HG02571 (cell line): ENCODE results near the gene SEMA3D.

Source experiments
- ATAC-seq: cut with Tn5 transposase; IDR thresholded peaks from one replicate; pipeline ENCODE4 v1.9.1; 2021; ENCODE audit warnings: mild to moderate bottlenecking, moderate library complexity; ENCODE audit not compliant: unreplicated experiment

SEMA3D gene

GRCh38 chr7:85039196-85039923 is 147.5 kb downstream of the SEMA3D start:
- peak; percentile 88 for ATAC-seq

- no peak for ATAC-seq
Observed at GRCh38 chr7:85038466-85038865, 148.4 kb downstream of the SEMA3D start.

- ATAC-seq, result no peak
Observed at GRCh38 chr7:85033263-85033662, 153.6 kb downstream of the SEMA3D start.

GRCh38 chr7:85031475-85031874 is 155.4 kb downstream of the SEMA3D start:
- no peak for ATAC-seq

DNA sequence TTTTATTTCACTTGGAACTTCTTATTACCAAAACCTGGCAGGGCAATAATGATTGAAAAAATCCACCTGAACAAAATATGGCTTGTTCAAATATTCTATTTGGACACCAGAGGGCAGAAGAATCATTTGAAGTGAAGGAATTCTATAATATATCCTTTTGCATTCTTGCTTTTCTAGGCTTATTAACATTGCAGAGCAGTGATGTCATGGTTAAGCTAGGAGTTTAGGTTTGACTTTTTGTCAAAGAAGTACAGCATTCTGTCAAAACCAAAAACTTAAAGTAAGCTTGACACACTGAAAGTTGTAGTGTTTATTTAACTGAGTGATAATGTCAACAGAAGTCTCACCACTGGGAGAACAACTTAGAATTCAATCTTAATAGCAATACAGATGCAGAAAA is 156.0 kb downstream of the SEMA3D start:
- ATAC-seq, result no peak

DNA sequence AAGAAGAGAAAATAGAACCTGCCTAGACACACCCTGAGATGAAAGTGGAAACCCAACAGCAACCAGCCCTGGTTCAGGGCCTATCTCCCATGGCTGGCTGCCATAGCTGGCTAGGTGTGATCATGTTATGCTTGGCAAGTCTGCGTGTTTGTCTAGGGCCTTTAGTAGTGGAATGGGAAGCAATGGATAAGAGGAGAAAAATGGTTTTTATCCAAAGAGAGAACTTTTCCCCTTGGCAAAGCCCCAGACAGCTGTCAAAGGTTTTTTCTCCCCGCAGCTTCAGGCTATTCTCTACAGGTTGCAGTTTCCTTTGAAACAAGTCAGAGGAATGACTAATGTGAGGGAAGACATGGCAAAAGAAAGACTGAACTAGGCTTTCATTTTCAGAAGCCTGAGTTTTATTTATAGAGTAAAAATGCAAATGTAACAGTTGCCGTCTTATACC is 161.5 kb downstream of the SEMA3D start:
- peak; percentile 79 for ATAC-seq

- ATAC-seq, result no peak
Observed at GRCh38 chr7:85023916-85024315, 162.9 kb downstream of the SEMA3D start.

DNA sequence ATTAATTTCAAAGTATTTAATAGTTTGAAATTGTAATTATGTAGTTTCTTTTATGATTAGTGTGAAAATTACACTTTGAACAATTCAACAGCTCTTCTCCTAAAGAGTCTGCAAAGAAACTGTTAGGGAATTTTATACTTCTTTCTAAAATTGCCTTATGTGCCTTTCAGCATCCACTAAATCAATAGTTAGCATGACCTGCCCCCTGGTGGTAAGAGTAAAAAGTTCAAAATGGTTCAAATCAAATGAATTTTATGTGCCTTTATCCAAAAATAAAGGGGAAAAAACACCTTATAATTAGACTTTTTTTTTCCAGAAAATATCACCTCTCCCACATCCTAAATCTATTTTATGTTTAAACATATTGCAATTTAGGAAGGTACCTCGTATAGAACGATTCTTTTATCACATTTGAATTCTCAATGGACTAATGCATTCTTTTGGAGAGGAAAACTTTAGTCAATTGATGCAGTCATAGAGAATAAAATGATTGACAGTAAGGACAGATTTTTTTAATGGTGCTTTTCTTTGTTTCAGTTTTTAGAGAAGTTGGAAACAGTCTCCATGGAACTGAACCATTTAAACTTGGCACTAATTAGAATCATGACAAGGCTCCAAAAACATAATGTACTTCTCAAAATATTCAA is 163.7 kb downstream of the SEMA3D start:
- no peak for ATAC-seq

GRCh38 chr7:85022064-85022697 is 164.7 kb downstream of the SEMA3D start:
- ATAC-seq, result no peak

DNA sequence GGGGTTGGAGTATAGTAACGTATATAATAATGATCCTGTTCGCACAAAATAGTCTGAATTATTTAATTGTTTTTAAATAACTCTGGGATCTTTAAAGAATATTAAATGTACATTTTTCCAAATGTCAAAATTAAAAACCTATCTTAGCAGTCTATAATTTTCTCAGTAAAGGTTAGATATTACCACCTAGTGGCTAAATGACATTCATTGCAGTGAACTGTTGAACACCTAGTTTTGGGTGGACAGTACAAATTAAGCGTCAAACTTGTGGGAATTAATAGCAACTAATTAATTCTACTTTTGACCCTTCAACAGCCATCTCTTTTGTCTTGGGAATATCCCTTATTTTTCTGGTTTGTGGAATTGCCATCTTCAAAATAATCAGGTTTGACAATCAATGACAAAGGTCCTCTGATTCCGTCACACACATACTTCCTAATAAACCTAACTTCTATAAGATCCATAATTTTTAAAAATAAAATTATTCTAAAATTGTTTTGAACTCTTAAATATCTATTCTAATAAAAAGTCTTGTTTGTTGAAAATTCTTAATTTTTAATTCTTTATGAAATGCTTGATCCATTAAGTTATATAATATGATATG is 165.7 kb downstream of the SEMA3D start:
- ATAC-seq, result no peak

DNA sequence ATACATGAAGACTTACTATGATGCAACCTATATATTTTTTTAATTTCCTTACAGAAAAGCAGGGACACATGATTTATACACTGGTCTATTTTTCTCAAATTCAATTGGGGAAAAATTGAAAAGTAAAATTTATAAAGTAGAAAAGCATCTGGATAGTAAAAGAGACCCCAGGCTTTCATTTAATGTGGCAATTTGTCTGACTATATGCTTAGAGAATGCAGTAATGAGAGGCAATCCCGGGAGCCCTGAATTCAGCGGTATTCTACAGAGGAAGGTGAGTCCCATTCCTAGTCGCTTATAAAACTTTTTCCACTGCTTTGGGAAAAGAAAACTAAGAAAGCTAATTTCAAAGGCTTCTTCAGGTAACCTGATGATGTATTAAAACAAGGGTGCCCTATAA is 167.1 kb downstream of the SEMA3D start:
- no peak for ATAC-seq

GRCh38 chr7:85019176-85019575 is 167.7 kb downstream of the SEMA3D start:
- no peak for ATAC-seq

GRCh38 chr7:85018498-85018897 is 168.4 kb downstream of the SEMA3D start:
- no peak for ATAC-seq

DNA sequence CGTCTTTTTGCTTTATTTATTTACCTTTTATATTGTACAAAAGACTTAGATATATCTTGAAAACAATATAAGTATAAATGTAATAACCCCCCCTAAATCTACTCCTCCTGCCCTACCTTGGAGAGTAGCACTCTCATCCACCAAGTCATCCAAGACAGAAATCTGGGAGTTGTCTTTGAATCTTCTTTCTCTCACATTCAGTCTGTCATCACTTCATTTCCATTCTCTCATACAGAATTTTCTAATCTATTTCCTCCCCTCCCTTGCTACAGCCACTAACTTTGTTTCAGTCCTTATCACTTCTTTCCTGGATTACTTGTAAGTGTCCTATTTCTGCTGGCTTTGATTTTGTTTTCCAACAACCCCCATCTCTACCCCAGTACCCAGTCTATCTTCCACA is 170.6 kb downstream of the SEMA3D start:
- no peak for ATAC-seq

- ATAC-seq, result no peak
Observed at GRCh38 chr7:85014936-85015660, 171.8 kb downstream of the SEMA3D start.

DNA sequence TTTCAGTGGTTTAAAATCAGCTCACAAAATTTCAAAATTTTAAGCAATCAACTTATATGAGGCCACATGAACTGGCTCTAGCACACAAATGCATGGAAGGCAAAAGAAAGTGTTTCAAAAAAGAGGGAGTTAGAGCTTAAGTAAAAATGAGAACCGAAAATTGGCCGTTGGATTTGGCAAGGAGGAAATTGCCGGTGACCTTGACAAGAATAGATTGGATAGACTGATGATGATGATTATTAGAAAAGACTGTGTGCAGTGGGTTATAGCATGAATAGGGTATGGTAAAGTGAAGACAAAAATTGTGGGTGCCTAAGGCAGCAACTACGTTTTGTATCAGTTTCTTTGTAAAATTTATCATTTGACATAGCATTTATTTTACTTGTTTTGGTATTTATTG is 175.7 kb downstream of the SEMA3D start:
- no peak for ATAC-seq

DNA sequence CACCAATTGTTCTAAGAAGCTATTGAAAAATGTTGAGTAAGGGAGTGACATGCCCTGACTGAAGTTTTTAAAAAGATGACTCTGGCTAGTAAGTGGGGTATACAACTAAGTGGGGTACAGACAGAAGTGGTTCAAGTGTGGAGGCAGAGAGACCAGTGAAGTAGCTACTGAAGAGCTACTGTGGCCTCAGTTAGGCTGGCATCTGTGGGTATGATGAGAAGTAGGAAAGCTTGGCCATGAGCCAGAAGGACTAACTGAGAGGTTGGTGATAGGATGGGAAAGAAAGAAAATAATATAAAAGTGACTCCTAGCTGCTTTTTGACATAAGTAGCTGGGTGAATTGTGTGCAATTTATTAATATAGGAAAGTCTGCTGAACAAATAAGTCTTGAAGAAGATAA is 176.6 kb downstream of the SEMA3D start:
- ATAC-seq, result no peak

GRCh38 chr7:85006754-85007153 is 180.1 kb downstream of the SEMA3D start:
- no peak for ATAC-seq

- ATAC-seq, result no peak
Observed at GRCh38 chr7:85004402-85004801, 182.5 kb downstream of the SEMA3D start.

DNA sequence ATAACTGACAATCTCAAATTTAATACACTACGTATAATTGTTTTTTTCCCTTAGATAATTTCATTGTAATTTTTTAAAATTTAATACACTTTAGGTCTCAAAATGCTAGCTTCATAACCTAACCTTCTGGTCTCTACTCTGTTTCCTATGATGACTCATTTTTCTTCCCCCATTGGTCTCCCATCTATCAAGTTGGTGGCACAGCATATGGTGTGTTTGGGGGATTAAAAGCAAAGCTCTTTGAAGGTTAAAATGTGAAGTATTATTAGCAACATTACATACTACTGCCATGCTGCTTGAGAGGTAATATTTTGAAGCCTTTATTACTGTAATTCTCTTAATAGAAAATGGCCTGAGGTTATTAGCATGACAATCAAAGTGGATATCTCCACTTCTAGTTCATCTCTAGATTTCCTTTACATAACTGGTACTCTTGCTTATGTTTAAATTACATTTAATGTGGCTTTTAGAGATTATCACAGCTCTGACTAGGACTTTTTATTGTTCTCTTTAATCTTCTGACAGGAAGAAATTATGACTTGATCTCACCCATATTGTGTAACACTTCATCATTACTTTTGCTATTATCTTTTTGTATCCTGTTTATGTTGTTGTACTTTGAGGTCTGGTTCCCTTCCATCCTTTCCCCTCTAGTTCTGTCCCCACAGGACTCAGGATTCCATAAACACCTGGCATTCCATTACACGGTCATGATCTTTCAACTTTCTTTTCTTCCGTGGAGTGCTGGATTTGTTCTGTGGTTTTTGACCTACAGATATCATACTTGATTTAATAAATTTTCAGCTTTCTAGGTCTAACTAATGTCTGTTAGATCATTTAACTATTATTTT is 185.1 kb downstream of the SEMA3D start:
- ATAC-seq, result no peak
